T-helper 1 cell treated with Interleukin-12 subunit alpha and Interleukin-12 subunit beta and Interleukin-4 antibody, amounts not matched to agents 30 ng/mL and 1 ng/mL, for 36 hours (primary cell): ENCODE data around the gene DCC. TPM values are rescaled to one million over a fixed set of nuclear protein-coding genes. Genes with fewer than 3 reads are reported as not detected.
"Not testable (repeated sequence)": the region's sequence is repeated elsewhere in the genome, so short reads cannot be mapped to it uniquely, and the experiment has no call there.

ENCODE experiments used
- intact Hi-C: fragments of 100-400 bp; cut with micrococcal nuclease; formaldehyde crosslinking; loops from one replicate; pipeline ENCODE4 v1.15.1; 2024
- total RNA-seq: library from RNA; stranded (reverse); gene quantifications from 2 replicates; pipeline ENCODE4 v1.2.3, GENCODE V29; 2022

DCC gene
- total RNA-seq, 1 donor from 2014 or later = not detected

DNA sequence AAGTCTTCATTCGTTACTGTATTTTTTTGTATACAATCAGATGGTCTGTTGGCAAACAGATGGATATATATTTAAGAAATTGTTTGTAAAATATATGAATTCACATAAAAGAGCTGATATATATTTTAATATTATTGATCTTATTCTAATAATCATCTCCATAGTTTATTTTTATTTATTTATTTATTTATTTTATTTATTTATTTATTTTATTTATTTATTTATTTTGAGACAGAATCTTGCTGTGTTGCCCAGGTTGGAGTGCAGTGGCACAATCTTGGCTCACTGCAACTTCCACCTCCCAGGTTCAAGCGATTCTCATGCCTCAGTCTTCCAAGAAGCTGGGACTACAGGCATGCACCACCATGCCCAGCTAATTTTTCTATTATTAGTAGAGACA lies 1128.2 kb downstream of the DCC start:
- intact Hi-C loops = not testable (repeated sequence)

DNA sequence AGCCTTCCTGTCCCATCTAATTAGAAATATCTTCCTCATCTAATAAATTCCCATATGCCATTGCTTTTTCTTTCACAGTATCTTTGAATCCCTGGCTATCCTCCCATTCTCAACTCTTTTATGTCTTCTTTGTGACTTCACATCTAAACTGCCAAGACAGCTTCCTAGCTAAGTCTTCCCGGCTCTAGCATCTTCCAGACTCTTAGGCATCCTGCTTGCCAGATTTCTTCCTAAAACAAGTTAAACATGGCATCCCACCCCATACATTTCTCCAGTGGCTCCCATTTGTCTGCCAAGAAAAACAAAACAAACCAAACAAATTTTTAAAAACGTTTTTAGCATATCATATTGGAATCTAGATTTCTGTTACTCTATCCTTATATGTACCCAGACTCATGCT lies 1132.5 kb downstream of the DCC start:
- intact Hi-C loops = no loop called here

DNA sequence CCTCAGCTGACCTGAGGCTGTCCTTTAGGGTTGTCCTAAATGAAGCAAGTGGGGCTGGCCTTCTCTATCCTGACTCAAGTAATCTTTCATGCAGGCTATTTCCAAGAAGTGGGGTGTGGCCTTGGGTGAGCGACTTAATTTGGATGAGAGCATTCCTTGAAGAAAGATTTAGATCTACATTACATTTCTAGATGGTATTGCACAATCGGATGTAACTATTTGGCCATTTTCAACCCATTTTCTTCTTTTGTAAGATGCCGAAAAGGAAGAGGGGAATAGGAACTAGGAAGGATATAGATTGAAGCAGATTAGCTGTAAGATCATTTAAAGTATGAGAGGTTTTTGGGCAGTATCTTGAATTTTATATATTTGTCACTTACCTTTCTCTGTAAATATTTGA lies 1138.2 kb downstream of the DCC start:
- intact Hi-C loops = no loop called here

DNA sequence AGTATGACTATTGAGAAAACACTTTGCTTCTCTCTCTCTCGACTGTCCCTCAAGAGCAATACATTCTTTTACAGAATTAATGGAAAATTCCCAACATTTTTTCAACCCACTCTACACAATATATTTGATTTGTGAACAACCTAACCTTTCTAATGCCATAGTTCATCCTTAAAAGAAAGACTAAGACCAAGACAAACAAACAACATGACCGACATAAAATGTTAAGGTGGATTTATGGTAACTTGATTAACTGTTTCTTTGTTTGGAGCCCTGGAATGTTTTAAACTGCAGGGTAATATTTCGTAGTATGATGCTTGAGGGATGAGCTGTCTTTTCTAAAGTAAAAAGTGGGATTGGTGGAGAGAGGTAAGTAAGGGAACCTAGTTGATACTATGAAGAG lies 1146.3 kb downstream of the DCC start:
- intact Hi-C loops = no loop called here

DNA sequence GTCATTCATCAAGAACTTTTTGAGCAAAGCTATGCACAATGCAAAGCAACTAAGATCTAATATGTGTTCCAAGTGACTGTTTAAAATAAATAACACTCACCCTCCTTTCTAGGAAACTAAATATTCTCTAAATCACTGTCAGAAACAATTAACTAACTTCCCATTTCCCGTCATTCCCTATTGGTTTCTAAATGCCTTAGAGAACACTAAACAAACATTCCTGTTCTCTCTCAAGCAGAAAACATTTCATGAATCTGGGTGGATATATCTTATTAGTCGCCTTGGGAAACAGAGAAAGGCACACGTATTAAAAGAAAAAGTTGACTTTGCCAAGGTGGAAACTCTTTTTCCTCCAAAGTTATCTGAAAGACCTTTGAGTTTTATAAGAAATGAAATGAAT lies 1149.3 kb downstream of the DCC start:
- intact Hi-C loops = no loop called here

DNA sequence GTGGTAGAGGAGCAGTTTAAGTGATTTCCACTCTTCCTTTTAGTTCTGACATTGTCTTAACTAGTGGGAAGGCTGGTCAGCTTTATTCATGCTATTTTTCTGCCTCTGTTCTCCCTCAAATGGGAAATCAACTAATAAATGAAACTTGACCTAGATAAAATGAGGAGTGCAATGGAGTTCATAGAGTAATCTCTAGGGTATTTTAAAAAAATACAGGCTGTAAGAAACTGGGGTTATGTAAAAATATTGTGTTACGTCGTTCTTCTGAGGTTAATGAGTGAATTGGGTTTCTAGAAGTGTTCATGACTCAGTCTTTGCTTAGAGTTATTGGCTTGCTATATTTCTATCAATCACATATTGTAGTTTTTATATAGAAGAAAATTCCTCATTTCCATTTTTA lies 1150.0 kb downstream of the DCC start:
- intact Hi-C loops = no loop called here

DNA sequence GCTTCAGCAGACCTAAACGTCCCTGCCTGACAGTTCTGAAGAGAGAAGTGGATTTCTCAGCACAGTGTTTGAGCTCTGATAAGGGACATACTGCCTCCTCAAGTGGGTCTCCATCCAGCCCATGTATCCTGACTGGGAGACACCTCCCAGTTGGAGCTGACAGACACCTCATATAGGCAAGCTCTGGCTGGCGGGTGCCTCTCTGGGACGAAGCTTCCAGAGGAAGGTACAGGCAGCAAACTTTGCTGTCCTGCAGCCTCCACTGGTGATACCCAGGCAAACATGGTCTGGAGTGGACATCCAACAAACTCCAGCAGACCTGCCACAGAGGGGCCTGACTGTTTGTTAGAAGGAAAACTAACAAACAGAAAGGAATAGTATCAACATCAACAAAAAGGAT lies 1156.0 kb downstream of the DCC start:
- intact Hi-C loops = no loop called here

DNA sequence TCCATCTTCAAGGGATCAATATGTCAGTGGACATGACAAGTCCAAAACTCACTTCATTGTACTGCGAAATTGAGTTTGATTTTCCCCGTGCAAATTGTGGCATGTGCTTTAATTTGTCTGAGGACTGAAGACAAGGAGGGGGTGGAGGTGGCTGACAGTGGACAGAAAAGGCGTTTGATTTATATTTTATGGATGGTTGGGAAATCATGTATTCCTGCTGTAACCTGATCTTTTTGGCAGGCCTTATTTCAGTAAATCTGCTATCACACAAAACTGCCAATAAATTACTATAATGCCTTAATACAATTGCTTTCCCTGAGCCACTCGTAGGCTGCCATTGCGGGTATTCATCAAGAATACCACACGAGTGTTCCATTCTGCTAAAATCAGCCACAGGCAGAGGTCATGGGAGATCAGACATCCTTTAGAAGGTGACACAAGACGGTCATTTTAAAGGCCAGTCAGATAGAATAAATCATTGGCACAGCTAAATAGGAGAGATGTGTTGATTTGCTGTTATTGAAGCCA lies 1164.0 kb downstream of the DCC start:
- intact Hi-C loops = no loop called here

DNA sequence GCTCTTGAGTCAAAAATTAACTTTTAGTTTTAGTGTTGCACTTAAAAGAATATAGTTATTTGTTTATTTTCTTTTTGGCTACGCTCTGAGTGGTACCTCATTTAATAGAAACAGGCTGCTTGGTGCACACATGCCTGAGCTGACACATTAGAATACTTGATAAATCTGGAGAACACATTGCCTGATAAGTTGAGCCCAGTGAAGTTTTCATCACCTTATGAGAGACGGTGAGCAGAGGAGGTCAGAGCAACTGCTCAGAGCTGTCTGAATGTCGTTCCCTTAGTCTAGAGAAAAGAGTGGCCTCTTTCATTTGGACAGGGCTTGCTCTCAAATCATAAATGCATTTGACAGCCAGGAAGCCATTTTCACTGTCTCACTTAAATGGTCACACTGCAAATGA lies 1168.5 kb downstream of the DCC start:
- intact Hi-C loops = no loop called here

DNA sequence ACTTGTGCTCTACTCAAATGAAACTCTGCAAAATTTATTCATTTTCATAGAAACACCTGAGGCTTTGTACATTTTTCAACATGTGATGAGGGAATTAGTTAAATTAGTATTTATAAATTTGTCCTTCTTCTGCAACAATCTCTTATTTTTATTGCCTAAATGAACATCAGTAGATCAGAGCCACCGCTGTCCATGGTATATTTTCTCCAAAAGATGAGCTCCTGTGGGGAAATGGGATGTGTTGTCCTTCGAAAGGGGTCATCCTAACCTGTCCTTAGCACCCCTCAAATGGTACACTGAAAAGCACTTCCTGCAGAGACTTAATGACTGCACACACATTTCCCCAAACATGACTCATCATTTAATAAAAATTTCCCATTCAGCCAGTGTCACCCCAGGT lies 1169.9 kb downstream of the DCC start:
- intact Hi-C loops = no loop called here

DNA sequence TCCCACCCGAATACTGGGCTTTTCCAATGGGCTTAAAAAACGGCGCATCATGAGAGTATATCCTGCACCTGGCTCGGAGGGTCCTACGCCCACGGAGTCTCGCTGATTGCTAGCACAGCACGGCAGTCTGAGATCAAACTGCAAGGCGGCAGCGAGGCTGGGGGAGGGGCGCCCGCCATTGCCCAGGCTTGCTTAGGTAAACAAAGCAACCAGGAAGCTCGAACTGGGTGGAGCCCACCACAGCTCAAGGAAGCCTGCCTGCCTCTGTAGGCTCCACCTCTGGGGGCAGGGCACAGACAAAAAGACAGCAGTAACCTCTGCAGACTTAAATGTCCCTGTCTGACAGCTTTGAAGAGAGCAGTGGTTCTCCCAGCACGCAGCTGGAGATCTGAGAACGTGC lies 1171.7 kb downstream of the DCC start:
- intact Hi-C loops = not testable (repeated sequence)

DNA sequence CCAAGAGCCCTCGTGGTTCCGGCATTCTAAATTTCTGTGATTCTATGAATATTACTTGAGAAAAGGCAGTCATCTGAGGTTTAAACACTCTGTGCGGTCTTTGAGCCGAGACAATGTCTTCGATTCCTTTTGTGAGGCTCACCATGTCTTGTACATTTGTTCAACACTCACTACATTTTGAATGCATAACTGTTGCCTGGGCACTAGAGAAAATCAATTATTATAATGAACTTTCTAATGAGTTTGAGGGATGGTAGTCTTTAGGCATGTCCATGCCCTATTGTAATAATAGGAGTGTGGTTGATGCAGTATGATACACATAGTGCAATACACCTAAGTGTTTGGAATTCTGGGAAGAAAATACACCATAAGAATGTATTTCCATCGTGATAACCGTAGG lies 1181.1 kb downstream of the DCC start:
- intact Hi-C loops = no loop called here

DNA sequence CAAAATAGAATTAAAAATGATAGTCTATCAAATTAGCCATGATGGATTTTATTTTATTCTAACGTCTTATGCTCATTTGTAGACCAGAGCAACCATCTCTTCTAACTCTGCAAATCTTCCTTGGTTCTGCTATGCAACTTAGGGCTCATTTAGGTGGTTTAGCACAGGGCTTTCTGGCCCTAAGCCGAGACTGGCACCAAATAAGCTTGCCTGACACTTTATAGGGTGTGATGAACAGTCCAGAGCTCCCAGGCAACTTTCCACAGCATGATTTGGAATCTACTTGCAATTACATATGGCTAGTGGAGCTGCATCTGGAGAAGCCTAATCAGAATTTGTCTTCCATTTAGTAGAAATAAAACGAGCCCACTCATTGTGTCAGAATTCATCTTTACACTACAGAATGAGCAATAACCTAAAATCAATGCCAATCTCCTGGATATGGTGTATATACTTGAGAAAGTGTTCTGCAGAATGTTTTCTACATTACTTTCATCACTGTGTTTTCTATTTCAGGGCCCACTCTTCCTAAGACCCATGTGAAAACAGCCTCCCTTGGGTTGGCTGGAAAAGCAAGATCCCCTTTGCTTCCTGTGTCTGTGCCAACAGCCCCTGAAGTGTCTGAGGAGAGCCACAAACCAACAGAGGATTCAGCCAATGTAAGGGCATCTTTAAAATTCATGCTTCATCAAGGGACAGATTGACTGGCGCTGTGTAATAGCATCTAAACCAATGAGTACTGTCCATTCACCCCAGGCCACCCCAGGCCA lies 1186.3 kb downstream of the DCC start:
- intact Hi-C loops = no loop called here

DNA sequence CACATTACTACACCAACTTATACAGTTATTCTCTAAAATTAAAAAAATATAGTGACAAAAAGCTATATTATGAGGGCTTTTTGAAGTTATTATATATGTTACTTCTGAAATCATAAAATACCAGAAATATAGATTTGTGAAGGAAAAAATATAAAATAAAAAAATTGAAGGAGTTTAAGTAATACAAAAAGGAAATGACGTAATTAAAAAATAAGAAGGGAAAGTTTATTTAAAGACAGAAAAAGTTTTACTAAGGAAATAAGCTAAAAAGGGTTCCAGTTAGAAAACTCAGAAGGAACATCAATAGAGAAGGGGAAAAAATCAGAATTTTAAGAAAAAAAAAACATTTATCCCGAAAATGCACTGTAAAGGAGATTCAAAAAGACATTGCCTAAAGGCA lies 1187.4 kb downstream of the DCC start:
- intact Hi-C loops = no loop called here

DNA sequence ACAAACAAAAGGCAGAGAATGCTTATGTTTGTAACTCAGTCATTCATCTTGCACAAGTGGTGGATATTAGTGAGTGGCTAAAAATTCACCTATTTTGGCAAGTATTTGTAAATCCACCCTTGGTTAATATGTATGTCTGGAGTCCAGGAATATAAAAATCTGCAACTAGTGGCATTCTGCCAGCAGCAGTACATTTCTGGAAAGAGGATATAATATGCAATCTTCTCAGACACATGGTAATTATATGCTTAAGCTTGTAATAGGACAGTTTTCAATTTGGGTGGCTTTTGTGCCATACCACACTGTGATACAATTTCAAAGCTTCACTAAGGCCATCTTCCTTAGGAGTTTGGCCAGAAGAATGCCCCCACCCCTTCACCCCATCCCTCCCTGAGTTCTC lies 1191.2 kb downstream of the DCC start:
- intact Hi-C loops = no loop called here

DNA sequence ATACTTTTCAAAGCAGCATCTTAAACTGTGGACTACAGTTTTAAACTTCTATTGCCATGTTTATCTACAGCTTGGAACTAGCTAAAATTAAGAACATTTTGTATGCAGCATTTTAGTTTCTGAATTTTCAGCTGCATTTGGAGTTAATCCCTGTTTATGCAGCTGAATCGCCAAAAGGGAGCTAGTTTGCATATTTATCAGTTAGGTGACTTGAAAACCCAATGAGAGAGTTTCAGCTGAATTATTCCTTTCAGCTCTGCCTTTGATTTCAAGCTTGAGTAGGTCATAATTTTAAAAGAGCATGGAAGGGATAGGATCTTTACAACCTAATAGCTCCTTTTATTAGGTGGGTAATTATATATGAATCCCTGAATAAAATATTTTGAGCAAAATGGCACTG lies 1191.9 kb downstream of the DCC start:
- intact Hi-C loops = loop anchor here (2.0 kb wide), 1 partner anchor 57 kb away; no protein-coding TSS in a partner anchor

DNA sequence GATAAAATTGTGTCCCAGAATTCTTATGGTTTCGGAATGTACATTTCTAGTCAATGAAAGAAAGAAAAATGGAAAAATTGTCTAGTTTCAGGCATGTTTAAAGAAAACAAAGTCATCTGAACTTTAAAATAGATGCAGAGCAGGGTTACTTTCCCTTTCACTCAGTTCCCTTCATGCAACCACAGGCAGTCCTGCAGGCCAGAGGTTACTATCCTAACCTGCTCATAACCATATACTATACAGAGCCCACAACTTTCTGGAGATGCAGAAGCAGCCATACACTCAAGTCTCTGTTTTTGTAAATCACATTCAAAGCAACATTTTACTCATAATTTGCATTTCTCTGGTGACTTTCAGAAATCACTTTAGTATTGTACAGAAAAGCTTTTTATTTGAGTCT lies 1194.2 kb downstream of the DCC start:
- intact Hi-C loops = no loop called here

DNA sequence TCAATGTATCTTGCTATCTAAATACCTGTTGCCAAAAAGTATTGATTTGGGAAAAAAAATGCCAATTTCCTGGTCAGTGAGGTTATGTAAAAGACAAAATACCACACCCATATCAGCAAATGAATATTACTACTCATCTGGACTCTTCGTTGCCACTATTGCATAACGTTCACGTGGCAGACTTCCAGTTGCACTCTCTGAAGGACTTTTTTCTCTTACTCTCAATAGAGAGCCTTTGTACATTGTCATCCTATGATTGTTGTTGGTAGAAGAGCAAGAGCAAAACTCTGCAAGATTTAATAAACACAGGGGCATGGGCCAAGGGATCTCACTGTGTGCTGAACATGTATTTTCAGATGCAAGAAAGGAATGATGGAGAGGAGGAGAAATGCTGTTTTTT lies 1194.7 kb downstream of the DCC start:
- intact Hi-C loops = no loop called here

DNA sequence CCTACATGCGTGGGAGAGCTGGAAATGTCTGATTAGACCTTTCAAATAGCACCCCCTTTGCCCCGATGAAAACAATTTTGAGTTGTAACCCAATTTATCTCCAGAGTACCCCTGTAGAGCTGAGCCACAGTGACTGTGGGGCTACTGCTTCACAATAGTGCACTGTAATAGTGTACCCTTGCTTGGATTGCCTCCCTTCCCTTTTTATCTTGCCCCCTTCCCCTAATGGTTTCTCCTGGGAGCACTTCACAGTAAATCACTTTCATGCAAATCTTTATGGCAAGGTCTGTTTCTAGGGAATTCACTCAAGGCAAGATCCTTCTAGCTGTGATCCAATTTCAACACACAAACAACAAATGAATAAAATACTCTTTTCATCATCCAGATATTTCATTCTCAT lies 1196.9 kb downstream of the DCC start:
- intact Hi-C loops = no loop called here

DNA sequence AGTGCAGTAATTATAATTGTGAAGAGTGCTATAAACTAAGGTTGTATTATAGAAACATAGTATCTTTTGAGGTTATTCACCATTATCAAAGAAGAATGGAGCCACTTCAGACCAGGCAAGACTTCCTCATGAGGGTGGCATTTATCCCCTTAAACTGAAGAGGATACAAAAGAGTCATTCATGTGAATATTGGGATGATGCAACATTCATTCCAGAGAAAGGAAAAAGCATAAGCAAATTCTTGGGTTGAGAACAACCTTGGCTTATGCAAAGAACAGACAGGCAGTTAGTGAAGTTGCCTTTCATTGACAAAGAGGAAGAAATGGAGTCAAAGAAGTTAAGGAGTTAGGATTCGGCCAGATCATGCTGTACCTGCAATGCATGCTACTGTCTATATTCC lies 1201.9 kb downstream of the DCC start:
- intact Hi-C loops = no loop called here

DNA sequence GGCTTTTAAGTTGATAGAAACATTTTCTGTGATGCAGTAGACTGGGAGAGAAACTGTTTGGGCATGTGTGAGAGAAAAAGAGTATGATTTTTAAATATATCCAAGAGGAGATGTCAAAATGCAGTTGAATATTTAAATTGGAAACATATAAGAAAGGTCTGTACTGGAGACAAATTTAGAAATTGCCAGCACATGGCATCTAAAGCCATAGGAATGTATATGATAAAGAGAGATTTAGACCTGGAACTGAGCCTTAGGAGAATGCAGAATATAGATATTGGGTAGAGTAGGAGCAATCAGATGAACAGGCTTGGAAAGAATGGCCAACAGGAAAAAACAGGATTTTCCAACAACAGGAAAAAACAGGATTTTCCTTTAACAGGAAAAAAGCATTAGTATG lies 1203.7 kb downstream of the DCC start:
- intact Hi-C loops = no loop called here

DNA sequence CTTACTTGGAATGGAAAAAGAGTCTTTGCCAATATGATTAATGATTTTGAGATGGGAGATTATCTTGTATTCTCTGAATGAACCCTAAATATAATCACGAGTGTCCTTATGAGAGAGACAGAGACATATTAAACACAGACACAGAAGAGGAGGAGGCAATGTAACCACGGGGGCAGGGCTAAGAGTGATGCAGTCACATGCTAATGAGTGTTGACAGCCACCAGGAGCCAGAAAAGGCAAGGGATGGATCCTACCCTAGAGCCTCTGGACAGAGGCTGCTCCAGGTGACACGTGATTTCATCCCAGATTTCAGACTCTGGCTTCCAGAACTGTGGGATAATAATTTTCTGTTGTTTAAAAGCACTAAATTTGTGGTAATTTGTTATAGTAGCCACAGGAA lies 1204.9 kb downstream of the DCC start:
- intact Hi-C loops = no loop called here

DNA sequence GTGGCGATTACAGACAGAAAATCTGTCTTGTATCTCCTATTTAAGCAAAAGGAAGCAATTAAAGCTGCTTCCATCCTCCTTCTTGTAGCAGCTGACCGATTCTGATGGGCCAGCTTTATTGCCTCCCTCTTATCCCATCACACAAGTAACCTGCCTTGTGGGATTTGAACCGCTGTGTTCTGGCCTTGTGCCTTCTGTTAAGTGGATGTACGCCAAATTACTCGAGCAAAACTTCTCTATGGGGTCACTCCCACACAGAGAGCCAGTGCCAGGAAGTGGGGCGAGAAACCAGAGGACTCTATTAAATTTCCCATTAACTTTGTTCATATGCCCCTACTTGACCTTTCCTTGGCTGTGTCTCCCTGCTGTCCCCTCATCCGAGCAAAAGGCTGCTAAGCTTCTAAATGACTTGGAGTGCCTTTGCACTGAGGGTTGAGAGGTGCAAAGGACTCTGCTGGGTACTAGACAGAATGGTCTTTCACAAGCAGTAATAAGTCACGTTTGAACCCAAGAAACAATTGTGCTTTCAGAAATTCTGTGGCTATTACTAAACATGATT lies 1212.0 kb downstream of the DCC start:
- intact Hi-C loops = no loop called here
